Astrocyte (in vitro differentiated cells and primary cell): Measurements from ENCODE around the gene ZNF213. TPM values are rescaled to one million over a fixed set of nuclear protein-coding genes. Genes with fewer than 3 reads are reported as not detected.

ENCODE experiments used
- DNase-seq: peaks from one replicate; pipeline ENCODE4 v3.0.0-alpha.2; 2010; ENCODE audit warnings: low read depth
- FAIRE-seq: peaks from 2 replicates; lab custom pipeline; 2011; peaks lifted over from hg19 to GRCh38; lab: Jason Lieb, UNC
- H2AFZ ChIP-seq: 2 replicates; pipeline ENCODE4 v1.6.0; 2012; ENCODE audit warnings: low read depth, low read length, inconsistent platforms
- H3K27ac ChIP-seq: 2 replicates; pipeline ENCODE4 v1.5.1; 2011; ENCODE audit warnings: low read depth, low read length, inconsistent platforms
- H3K27me3 ChIP-seq: 2 replicates; pipeline ENCODE4 v1.6.0; 2011; ENCODE audit warnings: low read length, inconsistent platforms; ENCODE audit not compliant: insufficient read depth
- H3K36me3 ChIP-seq: 2 replicates; pipeline ENCODE4 v1.5.1; 2011; ENCODE audit warnings: low read length, inconsistent platforms; ENCODE audit not compliant: insufficient read depth
- H3K4me1 ChIP-seq: 2 replicates; pipeline ENCODE4 v1.5.1; 2011; ENCODE audit warnings: low read length, inconsistent platforms; ENCODE audit not compliant: insufficient read depth
- H3K4me2 ChIP-seq: 2 replicates; pipeline ENCODE4 v1.6.0; 2012; ENCODE audit warnings: low read length, inconsistent platforms
- H3K4me3 ChIP-seq: 2 replicates; pipeline ENCODE4 v1.5.1; 2011; ENCODE audit warnings: low read depth, mild to moderate bottlenecking, low read length, inconsistent platforms; ENCODE audit not compliant: insufficient read depth
- H3K79me2 ChIP-seq: 2 replicates; pipeline ENCODE4 v1.6.0; 2012; ENCODE audit warnings: mild to moderate bottlenecking, low read length, inconsistent platforms; ENCODE audit not compliant: insufficient read depth
- H3K9ac ChIP-seq: 2 replicates; pipeline ENCODE4 v1.6.0; 2012; ENCODE audit warnings: mild to moderate bottlenecking, low read length, inconsistent platforms
- H3K9me3 ChIP-seq: 2 replicates; pipeline ENCODE4 v1.5.1; 2012; ENCODE audit warnings: low read depth, mild to moderate bottlenecking, low read length, inconsistent platforms; ENCODE audit not compliant: insufficient read depth
- H4K20me1 ChIP-seq: 2 replicates; pipeline ENCODE4 v1.6.0; 2012; ENCODE audit warnings: low read length, inconsistent platforms; ENCODE audit not compliant: insufficient read depth
- H3K27ac Mint-ChIP-seq: one replicate; pipeline ENCODE4 v1.8.0; 2021; ENCODE audit warnings: mild to moderate bottlenecking, mixed read lengths; ENCODE audit not compliant: unreplicated experiment
- H3K27me3 Mint-ChIP-seq: one replicate; pipeline ENCODE4 v1.8.0; 2021; ENCODE audit warnings: low read depth, mixed read lengths; ENCODE audit not compliant: unreplicated experiment
- H3K36me3 Mint-ChIP-seq: one replicate; pipeline ENCODE4 v1.8.0; 2021; ENCODE audit warnings: low read depth, mixed read lengths; ENCODE audit not compliant: unreplicated experiment
- H3K4me1 Mint-ChIP-seq: one replicate; pipeline ENCODE4 v1.8.0; 2021; ENCODE audit warnings: low read depth, mixed read lengths; ENCODE audit not compliant: unreplicated experiment
- H3K4me3 Mint-ChIP-seq: one replicate; pipeline ENCODE4 v1.8.0; 2021; ENCODE audit warnings: mild to moderate bottlenecking, moderate library complexity, mixed read lengths; ENCODE audit not compliant: unreplicated experiment
- H3K9me3 Mint-ChIP-seq: one replicate; pipeline ENCODE4 v1.8.0; 2021; ENCODE audit warnings: mild to moderate bottlenecking, mixed read lengths; ENCODE audit not compliant: unreplicated experiment
- EZH2 ChIP-seq: IDR thresholded peaks from 2 replicates; pipeline ENCODE4 v1.6.1; 2012; ENCODE audit warnings: mild to moderate bottlenecking, low read length, inconsistent platforms; ENCODE audit not compliant: insufficient read depth
- total RNA-seq: library from RNA; stranded (reverse); gene quantifications from 2 replicates; pipeline ENCODE4 v1.2.1, GENCODE V29; 2021
- TF ChIP-seq, protein P1 (sequence below): IDR thresholded peaks from 2 replicates; pipeline ENCODE4 v1.5.1; 2011; ENCODE audit warnings: low read depth, mild to moderate bottlenecking, inconsistent platforms, low read length, moderate library complexity; ENCODE audit not compliant: insufficient read depth

The ZNF213 gene
- total RNA-seq, 1 donor from 2014 or later, result 12.0 TPM

DNA sequence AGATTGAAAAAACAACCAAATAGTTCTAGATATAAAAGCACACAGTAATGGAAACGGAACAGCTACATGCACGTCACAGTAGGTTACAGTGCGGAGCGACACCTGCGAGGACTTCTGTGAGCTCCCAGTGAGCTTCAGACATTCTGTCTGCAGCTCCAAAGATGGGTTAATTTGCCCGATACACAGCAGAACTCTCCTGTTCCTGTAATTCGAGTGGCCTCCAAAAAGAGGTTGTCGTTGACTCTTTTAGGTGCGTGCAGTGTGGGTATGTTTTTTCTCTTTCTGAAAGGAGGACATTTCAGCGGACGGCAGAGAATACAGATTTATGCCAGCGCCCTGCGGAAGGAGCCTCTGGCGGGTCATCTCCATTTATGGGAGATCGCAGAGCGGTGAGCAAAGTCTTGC is 56.1 kb downstream of the ZNF213 start:
- H3K27me3 Mint-ChIP-seq, result peaks cover 28% of the 10 kb centered on the region
- no peaks in the 10 kb centered on the region for H3K4me1 Mint-ChIP-seq
- no peak overlapping the region for H2AFZ ChIP-seq
- peak overlapping the region; percentile 41 for H3K4me3 ChIP-seq
- no peak overlapping the region for H3K9ac ChIP-seq
- no peaks in the 10 kb centered on the region for H4K20me1 ChIP-seq
- H3K4me3 Mint-ChIP-seq, result peak overlapping the region; percentile 84
- TF ChIP-seq, protein P1, sequence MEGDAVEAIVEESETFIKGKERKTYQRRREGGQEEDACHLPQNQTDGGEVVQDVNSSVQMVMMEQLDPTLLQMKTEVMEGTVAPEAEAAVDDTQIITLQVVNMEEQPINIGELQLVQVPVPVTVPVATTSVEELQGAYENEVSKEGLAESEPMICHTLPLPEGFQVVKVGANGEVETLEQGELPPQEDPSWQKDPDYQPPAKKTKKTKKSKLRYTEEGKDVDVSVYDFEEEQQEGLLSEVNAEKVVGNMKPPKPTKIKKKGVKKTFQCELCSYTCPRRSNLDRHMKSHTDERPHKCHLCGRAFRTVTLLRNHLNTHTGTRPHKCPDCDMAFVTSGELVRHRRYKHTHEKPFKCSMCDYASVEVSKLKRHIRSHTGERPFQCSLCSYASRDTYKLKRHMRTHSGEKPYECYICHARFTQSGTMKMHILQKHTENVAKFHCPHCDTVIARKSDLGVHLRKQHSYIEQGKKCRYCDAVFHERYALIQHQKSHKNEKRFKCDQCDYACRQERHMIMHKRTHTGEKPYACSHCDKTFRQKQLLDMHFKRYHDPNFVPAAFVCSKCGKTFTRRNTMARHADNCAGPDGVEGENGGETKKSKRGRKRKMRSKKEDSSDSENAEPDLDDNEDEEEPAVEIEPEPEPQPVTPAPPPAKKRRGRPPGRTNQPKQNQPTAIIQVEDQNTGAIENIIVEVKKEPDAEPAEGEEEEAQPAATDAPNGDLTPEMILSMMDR, result no peak
- TF ChIP-seq EZH2, result no peak
- no peaks in the 10 kb centered on the region for H3K36me3 ChIP-seq
- DNase-seq (no peak), FAIRE-seq (no peak)
- no peak overlapping the region for H3K27ac ChIP-seq
- no peaks in the 10 kb centered on the region for H3K9me3 ChIP-seq
- peaks cover 12% of the 10 kb centered on the region for H3K4me1 ChIP-seq
- H3K79me2 ChIP-seq, result no peaks in the 10 kb centered on the region
- no peaks in the 10 kb centered on the region for H3K36me3 Mint-ChIP-seq
- peaks cover 6% of the 10 kb centered on the region for H3K27me3 ChIP-seq
- peak overlapping the region; percentile 79 for H3K4me2 ChIP-seq
- H3K27ac Mint-ChIP-seq, result no peak overlapping the region
- H3K9me3 Mint-ChIP-seq, result peaks cover 9% of the 10 kb centered on the region

Other genes starting within 250 kb of the ZNF213 start
- gene FLYWCH1, start 223.1 kb upstream of the ZNF213 start, total RNA-seq, result 53.4 and 58.9 TPM in 2 replicates
- 7.5 and 8.0 TPM in 2 replicates for gene KREMEN2, start 170.8 kb upstream of the ZNF213 start, total RNA-seq
- 4.8 and 5.4 TPM in 2 replicates for gene PAQR4, start 165.7 kb upstream of the ZNF213 start, total RNA-seq
- 3.9 TPM in 2 replicates for gene PKMYT1, start 154.6 kb upstream of the ZNF213 start, total RNA-seq
- gene CLDN9, start 122.1 kb upstream of the ZNF213 start, total RNA-seq, result 0.14 and 0.48 TPM in 2 replicates
- 449 and 584 TPM in 2 replicates for gene CLDN6, start 116.8 kb upstream of the ZNF213 start, total RNA-seq
- gene TNFRSF12A, start 114.7 kb upstream of the ZNF213 start, total RNA-seq, result 262 and 275 TPM in 2 replicates
- gene HCFC1R1, start 111.1 kb upstream of the ZNF213 start, total RNA-seq, result 47.0 and 71.6 TPM in 2 replicates
- 17.4 and 22.3 TPM in 2 replicates for gene THOC6, start 111.0 kb upstream of the ZNF213 start, total RNA-seq
- 0.16 TPM in 1 of 2 replicates, not detected in the other for gene BICDL2, start 98.1 kb upstream of the ZNF213 start, total RNA-seq
- 0.89 and 1.3 TPM in 2 replicates for gene MMP25, start 88.5 kb upstream of the ZNF213 start, total RNA-seq
- 27.8 and 43.8 TPM in 2 replicates for gene IL32, start 69.4 kb upstream of the ZNF213 start, total RNA-seq
- 0.22 and 0.25 TPM in 2 replicates for gene ZSCAN10, start 35.7 kb upstream of the ZNF213 start, total RNA-seq
- gene ZNF205, start 22.4 kb upstream of the ZNF213 start, total RNA-seq, result 13.2 and 15.4 TPM in 2 replicates
- gene OR1F1, start 53.2 kb downstream of the ZNF213 start, total RNA-seq, result 0.32 TPM in 1 of 2 replicates, not detected in the other
- 8.6 and 9.2 TPM in 2 replicates for gene ZNF200, start 100.1 kb downstream of the ZNF213 start, total RNA-seq
- gene MEFV, start 121.6 kb downstream of the ZNF213 start, total RNA-seq, result not detected in 2 replicates
- 31.4 and 34.7 TPM in 2 replicates for gene ZNF263, start 148.5 kb downstream of the ZNF213 start, total RNA-seq
- 4.4 and 4.5 TPM in 2 replicates for gene TIGD7, start 170.4 kb downstream of the ZNF213 start, total RNA-seq
- gene ZNF75A, start 170.5 kb downstream of the ZNF213 start, total RNA-seq, result 26.9 and 30.5 TPM in 2 replicates
- gene OR2C1, start 220.9 kb downstream of the ZNF213 start, total RNA-seq, result not detected in 2 replicates